SK-N-SH (cell line): Measurements from ENCODE around the gene SCNN1B. TPM values are rescaled to one million over a fixed set of nuclear protein-coding genes. Genes with fewer than 3 reads are reported as not detected.
"Not testable (repeated sequence)": the region's sequence is repeated elsewhere in the genome, so short reads cannot be mapped to it uniquely, and the experiment has no call there.

ENCODE experiments used
- CTCF ChIA-PET: fragments of 300-600, 350-600 bp; formaldehyde crosslinking; extraction: SDS; loops from one replicate; lab custom pipeline; 2021; lab: Yijun Ruan, JAX
- POLR2A ChIA-PET: fragments of 350-600 bp; sonication (Branson Sonifier 250); formaldehyde crosslinking; extraction: SDS; loops from one replicate; lab custom pipeline; 2020; ENCODE audit warnings: antibody characterized with exemption, inconsistent platforms; lab: Yijun Ruan, JAX
- DNase-seq: peaks from one replicate; pipeline ENCODE4 v3.0.0; 2012
- H2AFZ ChIP-seq: fragments of 200-600 bp; sonication (generic); 2 replicates; pipeline ENCODE4 v1.8.1; 2016; ENCODE audit warnings: antibody characterized with exemption, mild to moderate bottlenecking, low read depth
- H3F3A ChIP-seq: fragments of 200-600 bp; sonication (generic); replicated peaks from 2 replicates; pipeline ENCODE3; 2016; ENCODE audit warnings: antibody characterized with exemption, mild to moderate bottlenecking; ENCODE audit not compliant: insufficient read depth
- H3K27ac ChIP-seq, 2 experiments: fragments of 200-500 bp in 1 of 2; fragments of 200-600 bp in 1 of 2; sonication (Bioruptor generic) in 1 of 2; sonication (generic), shearing (Covaris generic) in 1 of 2; 2 replicates each; pipeline versions ENCODE4 v1.5.1 to v1.6.1; 2014 to 2016; ENCODE audit warnings: low read depth in 2 of 2, inconsistent platforms in 1 of 2, low read length in 1 of 2, mild to moderate bottlenecking in 1 of 2, mixed read lengths in 1 of 2
- H3K27me3 ChIP-seq: fragments of 200-600 bp; sonication (generic), shearing (Covaris generic); 2 replicates; pipeline ENCODE4 v1.6.1; 2016; ENCODE audit warnings: mixed run types; ENCODE audit not compliant: insufficient read depth
- H3K36me3 ChIP-seq, 2 experiments: fragments of 200-500 bp in 1 of 2; fragments of 200-600 bp in 1 of 2; sonication (Bioruptor generic) in 1 of 2; sonication (generic) in 1 of 2; replicated peaks in 1 of 2; 2 replicates each; pipeline versions ENCODE3 to v1.5.1; 2014 to 2016; ENCODE audit warnings: low read length in 1 of 2, mild to moderate bottlenecking in 1 of 2; ENCODE audit not compliant: insufficient read depth in 2 of 2, control insufficient read depth in 1 of 2
- H3K4me1 ChIP-seq, 2 experiments: fragments of 200-500 bp in 1 of 2; fragments of 200-600 bp in 1 of 2; sonication (Bioruptor generic) in 1 of 2; sonication (generic), shearing (Covaris generic) in 1 of 2; 2 replicates each; pipeline versions ENCODE4 v1.5.1 to v1.6.1; 2014 to 2016; ENCODE audit warnings: low read depth in 1 of 2, low read length in 1 of 2, mixed run types in 1 of 2; ENCODE audit not compliant: insufficient read depth in 2 of 2, control insufficient read depth in 1 of 2
- H3K4me2 ChIP-seq: fragments of 200-600 bp; sonication (generic), shearing (Covaris generic); 2 replicates; pipeline ENCODE4 v1.6.1; 2017; ENCODE audit warnings: mixed run types
- H3K4me3 ChIP-seq, 2 experiments: fragments of 200-500 bp in 1 of 2; fragments of 200-600 bp in 1 of 2; sonication (Bioruptor generic) in 1 of 2; sonication (generic), shearing (Covaris generic) in 1 of 2; 2 replicates each; pipeline versions ENCODE4 v1.5.1 to v1.8.1; 2014 to 2016; ENCODE audit warnings: low read depth in 2 of 2, inconsistent platforms in 1 of 2, low read length in 1 of 2, mild to moderate bottlenecking in 1 of 2, mixed read lengths in 1 of 2, moderate library complexity in 1 of 2
- H3K79me2 ChIP-seq: fragments of 200-600 bp; sonication (generic); 2 replicates; pipeline ENCODE4 v1.8.1; 2017; ENCODE audit warnings: mild to moderate bottlenecking; ENCODE audit not compliant: insufficient read depth
- H3K9ac ChIP-seq: fragments of 200-600 bp; sonication (generic); 2 replicates; pipeline ENCODE4 v1.6.1; 2017; ENCODE audit warnings: mixed run types
- H3K9me2 ChIP-seq: fragments of 200-600 bp; sonication (generic); 2 replicates; pipeline ENCODE4 v1.6.1; 2017; ENCODE audit warnings: mixed run types
- H3K9me3 ChIP-seq: fragments of 200-600 bp; sonication (generic); 2 replicates; pipeline ENCODE4 v1.6.1; 2017; ENCODE audit warnings: mixed run types, mild to moderate bottlenecking, moderate library complexity
- H4K20me1 ChIP-seq: fragments of 200-600 bp; sonication (generic); 2 replicates; pipeline ENCODE4 v1.6.1; 2017; ENCODE audit warnings: mild to moderate bottlenecking, mixed run types; ENCODE audit not compliant: insufficient read depth
- CHD2 ChIP-seq: fragments of 150-350 bp; IDR thresholded peaks from 2 replicates; pipeline ENCODE4 v1.6.1; 2018; ENCODE audit warnings: low read length; ENCODE audit not compliant: partially characterized antibody
- FOXJ3 ChIP-seq: sonication (generic); formaldehyde crosslinking; IDR thresholded peaks from 2 replicates; pipeline ENCODE4 v1.5.1; 2020; ENCODE audit warnings: mild to moderate bottlenecking, missing genetic modification reagents
- GABPA ChIP-seq: IDR thresholded peaks from 2 replicates; pipeline ENCODE4 v1.4.0; 2012; ENCODE audit warnings: low read depth, mild to moderate bottlenecking
- JUND ChIP-seq: IDR thresholded peaks from 2 replicates; pipeline ENCODE4 v1.4.0; 2012
- MXI1 ChIP-seq: IDR thresholded peaks from 2 replicates; pipeline ENCODE4 v1.6.1; 2012; ENCODE audit warnings: mild to moderate bottlenecking, low read depth, low read length, improper control_type of control experiment
- NFIC ChIP-seq: IDR thresholded peaks from 2 replicates; pipeline ENCODE4 v1.4.0; 2012; ENCODE audit warnings: borderline replicate concordance
- NRF1 ChIP-seq: IDR thresholded peaks from 2 replicates; pipeline ENCODE4 v1.6.1; 2012; ENCODE audit warnings: low read depth, mild to moderate bottlenecking, low read length
- RCOR1 ChIP-seq: fragments of 150-350 bp; IDR thresholded peaks from 2 replicates; pipeline ENCODE4 v1.6.1; 2017; ENCODE audit warnings: antibody characterized with exemption, low read length
- SIN3A ChIP-seq: IDR thresholded peaks from 2 replicates; pipeline ENCODE4 v1.6.1; 2012; ENCODE audit warnings: low read depth, mild to moderate bottlenecking, low read length, moderate library complexity, borderline replicate concordance
- TAF1 ChIP-seq: IDR thresholded peaks from 2 replicates; pipeline ENCODE4 v1.6.1; 2012; ENCODE audit warnings: low read depth, mild to moderate bottlenecking, low read length, moderate library complexity, borderline replicate concordance
- YY1 ChIP-seq: IDR thresholded peaks from 2 replicates; pipeline ENCODE4 v1.4.0; 2012; ENCODE audit warnings: low read depth, mild to moderate bottlenecking
- WGBS: methylation state at CpG from one replicate; pipeline ENCODE4 v1.1.6; 2017; ENCODE audit warnings: low lambda C conversion rate; 5-methylcytosine and 5-hydroxymethylcytosine counted together
- polyA plus RNA-seq, 3 experiments: library from polyadenylated mRNA; depleted of rRNA; stranded (reverse); fragments of >200 nt; gene quantifications; 2 replicates each; pipeline ENCODE4 v1.2.3, GENCODE V29; 2012
- TF ChIP-seq, protein P1 (sequence below): IDR thresholded peaks from 2 replicates; pipeline ENCODE4 v1.4.0; 2012; ENCODE audit warnings: low read depth, borderline replicate concordance
- TF ChIP-seq, protein P2 (sequence below): IDR thresholded peaks from 2 replicates; pipeline ENCODE4 v1.4.0; 2012; ENCODE audit warnings: low read depth, borderline replicate concordance

Gene SCNN1B
- polyA plus RNA-seq, 1 of the 3 experiments (the other 2 are of a cell fraction) = not detected

DNA sequence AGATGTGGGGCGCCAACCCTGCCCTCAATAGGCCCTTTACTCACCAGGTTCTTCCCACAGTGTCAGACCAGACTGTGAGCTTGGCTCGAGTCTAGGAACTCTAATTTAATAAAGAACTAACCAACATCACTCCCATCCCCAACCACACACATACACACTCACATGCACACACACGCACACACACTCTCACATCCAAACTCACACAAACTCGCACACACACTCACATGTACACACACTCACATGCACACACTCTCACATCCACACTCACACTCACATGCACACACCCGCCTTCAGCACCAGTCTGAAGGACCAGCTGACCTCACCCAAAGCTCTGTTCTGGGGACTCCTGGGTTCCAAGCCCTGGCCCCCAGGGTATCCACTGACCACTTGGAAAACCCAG, 87.1 kb downstream of the SCNN1B start:
- no peak overlapping the region for H3K4me3 ChIP-seq
- POLR2A ChIA-PET = no interaction called here
- no peak overlapping the region for H3K4me2 ChIP-seq
- H3K9ac ChIP-seq = no peak overlapping the region
- no peaks in the 10 kb centered on the region for H3K27me3 ChIP-seq
- no peak overlapping the region for H2AFZ ChIP-seq
- 82% methylated on average over 5 of the region's 5 CpGs for WGBS
- no peaks in the 10 kb centered on the region for H3K9me2 ChIP-seq
- no peaks in the 10 kb centered on the region for H4K20me1 ChIP-seq
- H3F3A ChIP-seq = no peaks in the 10 kb centered on the region
- no peak overlapping the region for H3K27ac ChIP-seq
- no peaks in the 10 kb centered on the region for H3K79me2 ChIP-seq
- peaks cover 0 to 2% of the 10 kb centered on the region in 2 experiments; a peak in 1 of 4 replicates for H3K4me1 ChIP-seq
- H3K36me3 ChIP-seq = peaks cover 8 to 19% of the 10 kb centered on the region in 2 experiments
- no peaks in the 10 kb centered on the region for H3K9me3 ChIP-seq
- DNase-seq = no peak
- no peak for TF ChIP-seq FOXJ3 (CRISPR knock-in tag)
- no peak for TF ChIP-seq JUND
- no peak for TF ChIP-seq GABPA
- TF ChIP-seq, protein P1, sequence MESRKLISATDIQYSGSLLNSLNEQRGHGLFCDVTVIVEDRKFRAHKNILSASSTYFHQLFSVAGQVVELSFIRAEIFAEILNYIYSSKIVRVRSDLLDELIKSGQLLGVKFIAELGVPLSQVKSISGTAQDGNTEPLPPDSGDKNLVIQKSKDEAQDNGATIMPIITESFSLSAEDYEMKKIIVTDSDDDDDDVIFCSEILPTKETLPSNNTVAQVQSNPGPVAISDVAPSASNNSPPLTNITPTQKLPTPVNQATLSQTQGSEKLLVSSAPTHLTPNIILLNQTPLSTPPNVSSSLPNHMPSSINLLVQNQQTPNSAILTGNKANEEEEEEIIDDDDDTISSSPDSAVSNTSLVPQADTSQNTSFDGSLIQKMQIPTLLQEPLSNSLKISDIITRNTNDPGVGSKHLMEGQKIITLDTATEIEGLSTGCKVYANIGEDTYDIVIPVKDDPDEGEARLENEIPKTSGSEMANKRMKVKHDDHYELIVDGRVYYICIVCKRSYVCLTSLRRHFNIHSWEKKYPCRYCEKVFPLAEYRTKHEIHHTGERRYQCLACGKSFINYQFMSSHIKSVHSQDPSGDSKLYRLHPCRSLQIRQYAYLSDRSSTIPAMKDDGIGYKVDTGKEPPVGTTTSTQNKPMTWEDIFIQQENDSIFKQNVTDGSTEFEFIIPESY = no peak
- no peak for TF ChIP-seq MXI1
- no peak for TF ChIP-seq NFIC
- TF ChIP-seq RCOR1 = no peak
- TF ChIP-seq CHD2 = no peak
- TF ChIP-seq SIN3A = no peak
- TF ChIP-seq, protein P2, sequence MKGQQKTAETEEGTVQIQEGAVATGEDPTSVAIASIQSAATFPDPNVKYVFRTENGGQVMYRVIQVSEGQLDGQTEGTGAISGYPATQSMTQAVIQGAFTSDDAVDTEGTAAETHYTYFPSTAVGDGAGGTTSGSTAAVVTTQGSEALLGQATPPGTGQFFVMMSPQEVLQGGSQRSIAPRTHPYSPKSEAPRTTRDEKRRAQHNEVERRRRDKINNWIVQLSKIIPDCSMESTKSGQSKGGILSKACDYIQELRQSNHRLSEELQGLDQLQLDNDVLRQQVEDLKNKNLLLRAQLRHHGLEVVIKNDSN = no peak
- no peak for TF ChIP-seq NRF1
- TF ChIP-seq YY1 = no peak
- TF ChIP-seq TAF1 = no peak
- CTCF ChIA-PET = interaction anchor here (1.2 kb wide), 1 partner anchor 207 kb away, joined by 4 read pairs; the partner anchor contains the start of gene SCNN1G

DNA sequence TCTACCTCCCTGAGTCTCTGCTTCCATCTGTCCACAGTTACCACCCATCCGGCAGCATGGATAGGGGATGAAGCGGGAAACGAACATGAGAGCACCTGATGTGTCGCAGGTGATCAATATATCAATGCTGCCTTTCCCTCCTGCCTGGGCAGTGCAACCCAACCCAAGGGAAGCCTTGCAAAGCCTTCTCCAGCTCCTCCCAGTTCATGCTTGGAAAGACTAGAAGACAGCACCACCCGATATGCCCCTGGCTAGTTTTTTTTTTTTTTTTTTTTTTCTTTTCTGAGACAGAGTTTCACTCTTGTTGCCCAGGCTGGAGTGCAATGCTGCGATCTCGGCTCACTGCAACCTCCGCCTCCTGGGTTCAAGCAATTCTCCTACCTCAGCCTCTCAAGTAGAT, 87.8 kb downstream of the SCNN1B start:
- H3K4me2 ChIP-seq, H3K9me2 ChIP-seq, H3K27ac ChIP-seq, H2AFZ ChIP-seq, H3K27me3 ChIP-seq, DNase-seq, H3K4me1 ChIP-seq, H3F3A ChIP-seq, H3K4me3 ChIP-seq, H3K79me2 ChIP-seq, H3K9ac ChIP-seq, H4K20me1 ChIP-seq, H3K9me3 ChIP-seq: not testable (repeated sequence)
- CTCF ChIA-PET = interaction anchor here (1.2 kb wide), 1 partner anchor 207 kb away, joined by 4 read pairs; the partner anchor contains the start of gene SCNN1G
- H3K36me3 ChIP-seq = peaks cover 14 to 21% of the 10 kb centered on the region in 2 experiments
- POLR2A ChIA-PET = interaction anchor here (0.6 kb wide), 1 partner anchor 49 kb away, joined by 3 read pairs; no protein-coding TSS in a partner anchor
- WGBS = 95% methylated on average over 7 of the region's 8 CpGs
